ENCODE measurements around the gene MEF2D. TPM values are rescaled to one million over a fixed set of nuclear protein-coding genes. Genes with fewer than 3 reads are reported as not detected.

Gene MEF2D
- total RNA-seq, 8 experiments from 2014 or later = 6.6 to 28.6 (median 11.3) TPM

DNA sequence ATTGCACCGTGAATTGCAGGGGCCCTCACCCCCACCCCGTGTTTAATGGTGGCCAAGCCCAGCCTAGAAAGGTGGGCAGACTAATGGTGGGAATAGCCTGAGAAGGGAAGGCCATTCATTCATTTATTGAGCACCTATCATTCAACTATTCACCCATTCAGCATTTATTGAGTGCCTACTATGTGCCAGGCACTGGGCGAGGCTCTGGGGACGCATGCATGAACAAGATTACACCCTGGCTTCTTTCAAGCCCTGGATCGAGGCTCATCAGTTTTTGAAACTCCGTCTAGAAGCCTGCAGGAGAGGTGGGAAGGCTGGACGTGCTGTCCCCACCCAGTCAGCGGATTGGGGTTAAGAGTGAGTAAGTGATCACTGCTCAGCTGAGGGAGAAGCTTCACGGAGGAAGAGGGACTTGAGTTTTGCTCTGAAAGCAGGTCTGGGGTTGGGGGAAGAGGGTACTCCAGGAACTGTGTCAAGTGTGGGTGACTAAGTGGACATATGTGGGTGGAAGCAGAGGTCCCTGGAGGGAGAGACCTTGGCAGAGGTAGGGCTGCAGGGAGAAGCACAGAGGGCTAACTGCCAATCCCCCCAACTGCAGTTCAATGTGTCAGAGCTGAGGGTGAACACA lies 35.6 kb downstream of the MEF2D start:
- in situ Hi-C loops (cut with MboI; ENCODE audit: low pct_unique_long_range_greater_than_20kb in 2 of 9, low sequenced_read_pairs in 9 of 9, unreplicated experiment in 9 of 9) = no loop called here
- no peaks in the 10 kb centered on the region for H3K4me1 ChIP-seq (replicated peaks in 1 of 2)
- no peak overlapping the region for H3K4me3 ChIP-seq
- no peak for ATAC-seq (replicated peaks in 6 of 8)
- 60 to 94% (median 88%) methylated on average over 2 to 8 of the region's 9 CpGs; no CpG with 5 or more reads in 3 of the 10 experiments for WGBS, 10 experiments
- no peak overlapping the region for H3K27ac ChIP-seq

DNA sequence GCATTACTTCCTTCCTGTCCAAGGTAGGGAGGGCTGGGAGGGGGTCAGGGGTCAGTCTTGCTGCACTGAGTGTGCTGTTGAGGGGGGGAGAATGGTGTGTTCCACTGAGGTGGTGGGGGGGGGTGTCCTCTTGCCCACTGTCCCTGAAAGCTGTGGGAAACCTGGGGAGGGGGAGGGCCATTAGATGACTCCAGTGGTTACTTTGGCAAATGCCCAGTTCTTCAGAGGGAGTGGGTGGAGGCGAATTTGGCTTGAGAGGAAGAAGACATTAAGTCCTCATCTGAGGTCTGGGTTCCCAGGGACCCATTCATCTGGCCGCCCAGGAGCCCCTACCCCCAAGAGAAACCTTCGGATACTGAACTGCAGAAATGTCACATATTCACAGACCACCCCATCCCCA lies 36.2 kb downstream of the MEF2D start:
- in situ Hi-C loops (cut with MboI; ENCODE audit: low pct_unique_long_range_greater_than_20kb in 2 of 9, low sequenced_read_pairs in 9 of 9, unreplicated experiment in 9 of 9) = no loop called here
- WGBS, 10 experiments = 76 to 88% methylated on average over 1 to 3 of the region's 3 CpGs; no CpG with 5 or more reads in 8 of the 10 experiments
- H3K4me1 ChIP-seq (replicated peaks in 1 of 2) = no peaks in the 10 kb centered on the region
- H3K4me3 ChIP-seq = no peak overlapping the region
- no peak for ATAC-seq (replicated peaks in 6 of 8)
- H3K27ac ChIP-seq = no peak overlapping the region

DNA sequence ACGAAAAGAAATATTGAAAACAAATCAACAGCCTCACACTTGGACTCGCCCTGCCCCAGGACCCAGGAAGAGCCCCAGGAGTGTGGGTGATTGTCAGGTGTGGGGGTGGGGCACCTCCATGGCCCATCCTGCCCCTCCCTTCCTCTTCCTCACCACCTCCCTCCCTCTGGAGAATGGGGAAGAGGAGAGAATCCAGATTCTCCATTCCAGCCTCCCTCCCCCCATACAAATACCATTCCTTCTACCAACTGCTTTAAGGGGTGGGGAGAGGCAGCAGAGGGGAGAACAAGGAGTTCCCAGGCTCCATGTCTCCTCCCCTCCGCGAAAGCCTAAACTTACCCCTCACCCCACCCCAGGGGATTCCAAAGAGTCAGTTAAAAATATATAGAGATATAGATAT lies 36.7 kb downstream of the MEF2D start:
- H3K4me3 ChIP-seq = no peak overlapping the region
- WGBS, 10 experiments = 60 to 100% (median 100%) methylated on average over 1 to 3 of the region's 4 CpGs; no CpG with 5 or more reads in 5 of the 10 experiments
- no peak for ATAC-seq (replicated peaks in 6 of 8)

DNA sequence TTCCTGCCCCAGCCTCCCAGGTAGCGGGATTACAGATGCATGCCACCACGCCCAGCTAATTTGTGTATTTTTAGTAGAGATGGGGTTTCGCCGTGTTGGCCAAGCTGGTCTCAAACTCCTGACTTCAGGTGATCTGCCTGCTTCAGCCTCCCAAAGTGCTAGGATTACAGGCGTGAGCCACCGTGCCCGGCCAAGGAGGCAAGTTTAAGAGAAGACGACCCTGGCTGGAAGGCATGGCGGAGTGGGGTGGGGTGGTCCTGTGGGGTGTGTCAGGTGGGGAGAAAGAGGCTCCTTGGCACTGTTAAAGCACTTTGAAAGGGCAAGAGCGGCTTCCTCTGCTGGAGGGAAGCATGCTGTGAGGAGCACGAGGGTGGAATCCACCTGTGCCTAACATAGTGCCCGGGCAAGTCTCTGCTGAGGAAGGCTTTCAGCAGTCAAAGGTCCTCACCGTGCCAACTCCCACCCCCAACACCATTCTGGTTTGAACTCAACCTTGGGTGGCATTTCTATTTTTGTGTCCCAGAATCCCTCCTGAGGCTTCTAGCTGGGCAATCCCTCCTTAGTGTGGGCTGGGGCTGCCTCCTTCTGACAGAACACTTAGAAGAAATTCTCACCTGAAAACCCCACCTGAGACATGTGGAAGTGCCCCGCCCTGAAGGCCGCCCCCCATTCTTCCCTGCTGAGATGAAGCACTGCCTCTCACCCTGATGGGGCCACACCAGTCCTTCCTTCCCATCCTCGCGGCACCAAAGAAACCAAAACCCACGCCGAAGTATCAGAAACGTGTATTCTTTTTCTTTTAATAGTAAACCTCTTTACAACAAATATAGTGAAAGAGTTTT lies 37.4 kb downstream of the MEF2D start:
- 17 to 91% (median 85%) methylated on average over 1 to 11 of the region's 20 CpGs; no CpG with 5 or more reads in 1 of the 10 experiments for WGBS, 10 experiments
- no peak for ATAC-seq (replicated peaks in 6 of 8)
- H3K4me3 ChIP-seq = no peak overlapping the region
- in situ Hi-C loops (cut with MboI; ENCODE audit: low pct_unique_long_range_greater_than_20kb in 2 of 9, low sequenced_read_pairs in 9 of 9, unreplicated experiment in 9 of 9) = no loop called here
- H3K4me1 ChIP-seq (replicated peaks in 1 of 2) = no peaks in the 10 kb centered on the region
- H3K27ac ChIP-seq = no peak overlapping the region

More for the DNA sequence above, 36.7 kb downstream of the MEF2D start:
- Histone ChIP-seq H3K4me1 (replicated peaks in 1 of 2) (no peaks in the 10 kb centered on the region), H3K27ac (no peak overlapping the region)
- in situ Hi-C loops (cut with MboI; ENCODE audit: low pct_unique_long_range_greater_than_20kb in 2 of 9, low sequenced_read_pairs in 9 of 9, unreplicated experiment in 9 of 9) = no loop called here

DNA sequence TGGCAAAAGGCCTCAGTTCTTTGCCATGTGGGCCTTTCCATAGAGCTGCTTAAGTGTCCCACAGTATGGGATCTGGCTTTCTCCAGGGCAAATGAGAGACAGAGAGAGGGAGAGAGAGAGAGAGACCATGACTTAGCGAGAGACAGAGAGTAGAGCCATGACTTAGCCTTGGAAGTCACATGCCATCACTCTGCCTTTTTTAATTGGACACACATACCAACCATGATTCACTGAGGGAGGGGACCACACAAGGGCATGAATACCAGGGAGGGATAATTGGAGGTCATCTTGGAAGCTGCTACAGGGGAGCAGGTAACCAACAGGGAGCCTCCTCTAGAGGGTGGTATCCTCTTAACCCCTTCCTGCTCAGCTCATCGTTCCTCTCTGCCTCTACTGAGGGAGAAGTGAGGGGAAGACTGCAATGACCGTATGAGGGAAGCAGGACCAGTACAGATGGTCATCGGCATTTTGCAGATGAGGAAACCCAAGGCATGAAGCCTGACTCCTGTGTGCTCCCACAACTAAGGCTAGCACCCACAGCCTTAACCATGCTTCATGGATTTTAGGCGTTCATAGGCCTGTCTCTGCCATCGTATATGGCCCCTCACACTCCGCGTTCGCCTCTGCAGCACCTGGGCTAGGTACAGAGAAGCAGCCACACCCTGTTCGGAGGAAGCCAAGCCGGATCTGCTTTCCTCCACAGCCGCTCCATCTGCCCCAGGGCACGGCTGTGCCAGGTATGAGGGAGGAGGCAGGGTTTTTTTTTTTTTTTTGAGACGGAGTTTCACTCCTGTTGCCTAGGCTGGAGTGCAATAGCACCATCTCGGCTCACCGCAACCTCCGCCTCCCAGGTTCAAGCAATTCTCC lies 38.6 kb downstream of the MEF2D start:
- ATAC-seq (replicated peaks in 6 of 8) = peak in 2 of 8 experiments; percentile 3 to 9
- H3K4me3 ChIP-seq = no peak overlapping the region
- H3K27ac ChIP-seq = no peak overlapping the region
- 40 to 93% (median 89%) methylated on average over 1 to 16 of the region's 17 CpGs for WGBS, 10 experiments
- peaks cover 4% of the 10 kb centered on the region in 2 donors for H3K4me1 ChIP-seq (replicated peaks in 1 of 2)
- in situ Hi-C loops (cut with MboI; ENCODE audit: low pct_unique_long_range_greater_than_20kb in 2 of 9, low sequenced_read_pairs in 9 of 9, unreplicated experiment in 9 of 9) = no loop called here

DNA sequence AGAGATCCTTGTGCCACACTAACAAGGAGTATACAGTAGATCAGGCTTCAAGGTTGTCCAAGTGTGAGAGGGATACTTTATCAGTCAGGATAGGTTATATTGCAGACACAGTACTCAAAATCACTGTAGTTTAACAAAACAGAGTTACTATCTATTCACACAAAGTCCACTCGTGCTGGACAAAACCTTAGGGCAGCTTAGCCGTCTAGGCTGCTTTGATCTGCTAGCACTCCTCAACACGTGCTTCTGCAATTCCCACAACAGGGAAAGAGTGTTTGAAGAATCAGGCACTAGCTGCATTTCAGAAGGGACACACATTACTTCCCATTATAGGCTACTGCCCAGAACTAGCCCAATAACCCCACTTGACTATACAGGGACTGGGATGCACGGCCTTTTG lies 39.5 kb downstream of the MEF2D start:
- no peak for ATAC-seq (replicated peaks in 6 of 8)
- peaks cover 4 to 6% of the 10 kb centered on the region in 2 donors for H3K4me1 ChIP-seq (replicated peaks in 1 of 2)
- no peak overlapping the region for H3K27ac ChIP-seq
- no peak overlapping the region for H3K4me3 ChIP-seq
- 49 to 73% (median 61%) methylated on average over 2 to 4 of the region's 4 CpGs; no CpG with 5 or more reads in 4 of the 10 experiments for WGBS, 10 experiments
- in situ Hi-C loops (cut with MboI; ENCODE audit: low pct_unique_long_range_greater_than_20kb in 2 of 9, low sequenced_read_pairs in 9 of 9, unreplicated experiment in 9 of 9) = no loop called here

DNA sequence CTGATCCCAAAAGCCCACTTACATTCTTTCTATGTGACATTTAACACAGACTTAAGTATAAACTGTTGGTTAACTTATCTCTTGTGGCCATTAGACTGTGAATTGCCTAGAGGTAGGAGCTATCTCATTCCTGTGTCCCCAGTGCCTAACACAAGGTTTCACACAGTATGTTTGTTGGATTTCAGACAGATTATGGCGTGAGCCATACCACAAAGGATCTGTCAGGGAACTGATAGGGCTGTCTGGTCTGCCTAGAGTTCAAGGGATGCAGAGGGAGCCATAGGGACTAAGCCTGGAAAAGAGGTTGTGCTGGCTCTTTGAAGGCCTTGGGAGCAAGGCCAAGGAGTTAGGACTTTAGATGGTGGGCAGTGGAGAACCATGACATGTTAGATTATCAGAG lies 40.0 kb downstream of the MEF2D start:
- in situ Hi-C loops (cut with MboI; ENCODE audit: low pct_unique_long_range_greater_than_20kb in 2 of 9, low sequenced_read_pairs in 9 of 9, unreplicated experiment in 9 of 9) = no loop called here
- ATAC-seq (replicated peaks in 6 of 8) = no peak
- WGBS, 10 experiments = 57 to 100% (median 92%) methylated on average over 1 of the region's 1 CpG; no CpG with 5 or more reads in 4 of the 10 experiments
- Histone ChIP-seq H3K27ac (no peak overlapping the region), H3K4me3 (no peak overlapping the region), H3K4me1 (replicated peaks in 1 of 2) (peaks cover 4 to 6% of the 10 kb centered on the region in 2 donors)

DNA sequence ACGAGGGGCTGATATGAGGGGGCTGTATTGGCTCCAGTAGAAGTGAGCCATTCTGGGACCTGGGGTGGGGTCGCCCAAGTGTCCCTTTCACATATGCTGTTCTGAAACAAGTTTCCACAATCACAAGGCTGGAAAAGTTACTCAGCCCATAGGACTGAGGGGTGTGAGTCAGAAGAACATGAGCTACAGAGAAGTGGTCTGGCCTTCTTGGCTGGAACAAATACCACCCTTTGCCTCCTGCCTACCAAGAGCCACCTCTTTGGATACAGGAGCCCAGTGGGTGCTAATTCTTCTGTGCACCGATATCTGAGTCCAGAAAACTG lies 42.4 kb downstream of the MEF2D start:
- no peak for ATAC-seq (replicated peaks in 6 of 8)
- in situ Hi-C loops (cut with MboI; ENCODE audit: low pct_unique_long_range_greater_than_20kb in 2 of 9, low sequenced_read_pairs in 9 of 9, unreplicated experiment in 9 of 9) = loop anchor here in 1 of 9 experiments (10.0 kb wide), 1 partner anchor 147 kb away; the partner anchor contains the start of gene GPATCH4
- no peak overlapping the region for H3K4me3 ChIP-seq

DNA sequence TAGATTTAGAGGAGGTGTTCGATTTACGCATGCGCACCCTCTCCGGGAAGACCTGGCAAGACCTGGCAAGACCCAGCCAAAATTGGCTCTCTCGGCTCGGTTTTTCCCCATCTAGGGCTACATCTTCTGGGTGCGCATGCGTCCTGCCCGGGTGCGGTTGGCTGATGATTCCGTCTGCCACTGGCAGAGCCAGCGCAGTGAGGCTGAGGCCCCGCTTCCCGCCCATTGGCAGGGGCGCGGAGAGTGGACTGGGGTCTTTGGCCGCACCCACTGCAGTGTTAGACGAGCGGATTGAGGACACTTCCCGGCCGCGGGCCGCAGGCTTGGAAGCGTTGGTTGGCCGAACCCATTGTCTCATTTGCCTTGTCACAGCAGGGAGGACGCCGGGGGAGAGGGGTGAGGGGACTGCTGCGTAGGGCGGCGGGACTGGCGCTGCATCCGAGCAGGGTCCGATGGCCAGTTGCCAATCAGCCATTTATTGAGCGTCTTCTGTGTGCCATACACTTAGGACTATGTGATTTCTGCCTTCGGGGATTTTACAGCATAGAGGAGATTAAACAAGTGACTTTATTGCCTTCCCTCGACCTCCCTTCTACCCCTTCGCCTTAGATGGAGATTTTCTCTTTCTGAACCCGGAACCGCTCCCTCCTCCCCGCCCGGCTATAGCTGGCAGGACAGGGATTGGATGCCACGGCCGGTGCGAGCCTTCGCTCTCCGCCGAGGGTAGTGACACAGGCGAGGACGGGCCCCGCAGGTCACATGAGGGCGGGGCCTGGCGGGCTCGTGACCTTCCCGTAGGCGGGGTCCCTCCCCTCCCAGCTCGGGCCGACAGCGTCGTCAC lies 43.7 kb downstream of the MEF2D start:
- Histone ChIP-seq H3K4me1 (replicated peaks in 1 of 2) (peaks cover 4 to 6% of the 10 kb centered on the region in 2 donors), H3K4me3 (peak overlapping the region; percentile 33 to 44 (median 42)), H3K27ac (peak overlapping the region; percentile 87 to 92)
- in situ Hi-C loops (cut with MboI; ENCODE audit: low pct_unique_long_range_greater_than_20kb in 2 of 9, low sequenced_read_pairs in 9 of 9, unreplicated experiment in 9 of 9) = loop anchor here in 1 of 9 experiments (10.0 kb wide), 1 partner anchor 148 kb away; the partner anchor contains the start of gene GPATCH4
- peak; percentile 75 to 87 (median 84) for ATAC-seq (replicated peaks in 6 of 8)
- 0 to 1% (median 0%) methylated on average over 1 to 47 of the region's 59 CpGs; no CpG with 5 or more reads in 4 of the 10 experiments for WGBS, 10 experiments

More for the DNA sequence above, 42.4 kb downstream of the MEF2D start:
- Histone ChIP-seq H3K27ac (peak overlapping the region in 1 of 2 donors; percentile 92), H3K4me1 (replicated peaks in 1 of 2) (peaks cover 4 to 6% of the 10 kb centered on the region in 2 donors)
- 71 to 100% (median 100%) methylated on average over 1 to 3 of the region's 3 CpGs; no CpG with 5 or more reads in 4 of the 10 experiments for WGBS, 10 experiments

DNA sequence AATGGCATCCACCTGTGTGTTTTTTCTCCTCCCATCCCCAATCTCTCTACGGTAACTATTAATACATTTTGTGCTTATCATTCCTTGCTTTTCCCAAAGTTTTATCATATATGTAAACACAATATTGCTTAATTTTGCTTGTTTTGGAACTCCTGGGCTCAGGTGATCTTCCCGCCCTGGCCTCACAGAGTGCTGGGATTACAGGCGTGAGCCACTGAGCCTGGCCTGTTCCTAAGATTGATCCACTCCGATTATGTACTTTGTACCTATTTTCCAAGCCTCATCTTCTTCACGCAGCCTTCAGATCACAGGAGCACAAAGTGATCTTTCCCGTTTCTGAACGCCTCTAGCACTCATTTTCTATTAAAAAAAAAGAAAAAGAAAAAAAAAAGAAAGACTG lies 45.2 kb downstream of the MEF2D start:
- no peak for ATAC-seq (replicated peaks in 6 of 8)
- in situ Hi-C loops (cut with MboI; ENCODE audit: low pct_unique_long_range_greater_than_20kb in 2 of 9, low sequenced_read_pairs in 9 of 9, unreplicated experiment in 9 of 9) = loop anchor here in 1 of 9 experiments (10.0 kb wide), 1 partner anchor 149 kb away; the partner anchor contains the start of gene GPATCH4
- WGBS, 10 experiments = 77 to 95% (median 93%) methylated on average over 3 to 7 of the region's 7 CpGs; no CpG with 5 or more reads in 2 of the 10 experiments
- peaks cover 4 to 6% of the 10 kb centered on the region in 2 donors for H3K4me1 ChIP-seq (replicated peaks in 1 of 2)
- H3K4me3 ChIP-seq = no peak overlapping the region
- H3K27ac ChIP-seq = no peak overlapping the region

DNA sequence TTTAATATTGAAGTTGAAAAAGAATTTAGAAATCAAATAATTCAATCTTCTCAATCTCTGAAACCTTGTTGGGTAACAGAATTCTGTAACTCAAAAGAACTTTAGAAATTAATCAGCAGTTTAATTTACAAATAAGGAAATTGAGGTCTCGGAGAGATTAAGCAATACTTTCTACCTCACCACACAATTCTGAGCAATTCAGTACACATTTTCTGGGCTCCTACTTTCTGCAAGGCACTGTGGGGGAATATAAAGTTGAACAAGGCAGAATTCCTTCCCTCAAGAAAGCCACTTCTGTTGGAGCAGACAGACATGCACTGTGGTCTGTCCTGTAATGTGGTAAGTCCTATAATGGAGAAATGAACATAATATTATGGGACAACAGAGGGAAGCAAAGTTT lies 47.7 kb downstream of the MEF2D start:
- peaks cover 4 to 6% of the 10 kb centered on the region in 2 donors for H3K4me1 ChIP-seq (replicated peaks in 1 of 2)
- H3K4me3 ChIP-seq = no peak overlapping the region
- H3K27ac ChIP-seq = no peak overlapping the region
- in situ Hi-C loops (cut with MboI; ENCODE audit: low pct_unique_long_range_greater_than_20kb in 2 of 9, low sequenced_read_pairs in 9 of 9, unreplicated experiment in 9 of 9) = loop anchor here in 1 of 9 experiments (10.0 kb wide), 1 partner anchor 152 kb away; the partner anchor contains the start of gene GPATCH4
- 20 to 100% (median 89%) methylated on average over 1 of the region's 1 CpG for WGBS, 10 experiments
- ATAC-seq (replicated peaks in 6 of 8) = no peak
